LNCaP clone FGC (cell line): Measurements from ENCODE around the gene CRELD2.

Experiments used
- DNase-seq: peaks from one replicate; pipeline ENCODE4 v3.0.0-alpha.2; 2011; ENCODE audit warnings: low read depth
- H3K4me3 ChIP-seq: 2 replicates; pipeline ENCODE4 v1.5.1; 2011; ENCODE audit warnings: mild to moderate bottlenecking, low read depth, low read length, control low read depth
- TF ChIP-seq, protein P1 (sequence below): IDR thresholded peaks from 2 replicates; pipeline ENCODE4 v1.5.1; 2012; ENCODE audit warnings: mild to moderate bottlenecking; ENCODE audit not compliant: control insufficient read depth, insufficient read depth; ENCODE audit errors: extremely low read depth

Gene CRELD2

DNA sequence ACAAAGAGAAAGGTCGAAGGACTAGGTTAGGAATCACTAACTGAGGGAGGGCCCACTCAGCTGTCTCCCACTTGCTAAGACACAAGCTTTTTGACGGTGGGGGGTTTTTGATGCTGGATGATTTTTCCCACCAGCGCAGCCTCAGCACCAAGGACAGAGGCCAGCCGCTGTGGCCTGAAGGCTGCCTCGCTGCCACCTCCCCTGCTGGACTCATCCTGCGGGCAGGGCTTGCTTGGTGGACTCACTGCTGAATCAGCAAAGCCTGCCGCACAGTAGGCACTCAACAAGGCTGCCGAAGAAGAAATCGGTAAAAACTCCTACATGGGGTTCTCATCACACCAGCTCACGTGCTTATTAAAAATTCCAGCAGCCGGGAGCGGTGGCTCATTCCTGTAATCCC lies 2.8 kb upstream of the CRELD2 start:
- no peak overlapping the region for H3K4me3 ChIP-seq
- DNase-seq: no peak
- TF ChIP-seq, protein P1, sequence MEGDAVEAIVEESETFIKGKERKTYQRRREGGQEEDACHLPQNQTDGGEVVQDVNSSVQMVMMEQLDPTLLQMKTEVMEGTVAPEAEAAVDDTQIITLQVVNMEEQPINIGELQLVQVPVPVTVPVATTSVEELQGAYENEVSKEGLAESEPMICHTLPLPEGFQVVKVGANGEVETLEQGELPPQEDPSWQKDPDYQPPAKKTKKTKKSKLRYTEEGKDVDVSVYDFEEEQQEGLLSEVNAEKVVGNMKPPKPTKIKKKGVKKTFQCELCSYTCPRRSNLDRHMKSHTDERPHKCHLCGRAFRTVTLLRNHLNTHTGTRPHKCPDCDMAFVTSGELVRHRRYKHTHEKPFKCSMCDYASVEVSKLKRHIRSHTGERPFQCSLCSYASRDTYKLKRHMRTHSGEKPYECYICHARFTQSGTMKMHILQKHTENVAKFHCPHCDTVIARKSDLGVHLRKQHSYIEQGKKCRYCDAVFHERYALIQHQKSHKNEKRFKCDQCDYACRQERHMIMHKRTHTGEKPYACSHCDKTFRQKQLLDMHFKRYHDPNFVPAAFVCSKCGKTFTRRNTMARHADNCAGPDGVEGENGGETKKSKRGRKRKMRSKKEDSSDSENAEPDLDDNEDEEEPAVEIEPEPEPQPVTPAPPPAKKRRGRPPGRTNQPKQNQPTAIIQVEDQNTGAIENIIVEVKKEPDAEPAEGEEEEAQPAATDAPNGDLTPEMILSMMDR: no peak

DNA sequence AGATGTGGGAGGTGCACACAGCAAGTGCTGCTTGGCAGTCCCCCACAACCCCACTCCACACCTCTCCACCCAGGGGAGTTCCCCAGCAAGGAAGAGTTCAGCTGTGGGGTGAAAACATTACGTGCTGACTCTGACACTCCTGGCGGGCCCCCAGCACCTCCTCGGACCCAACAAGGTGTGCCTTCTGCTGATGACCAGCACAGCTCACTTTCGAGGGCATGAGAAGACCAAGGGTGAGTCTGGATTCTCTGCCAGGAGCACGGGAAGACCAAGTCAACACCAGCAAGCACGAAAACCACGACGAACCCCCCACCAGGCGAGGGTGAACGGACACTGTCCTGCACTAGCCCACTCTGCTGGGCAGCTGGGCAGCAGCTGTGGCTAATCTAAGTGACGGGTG lies 1.6 kb upstream of the CRELD2 start:
- DNase-seq: no peak
- TF ChIP-seq, protein P1: no peak
- peak overlapping the region; percentile 85 for H3K4me3 ChIP-seq

DNA sequence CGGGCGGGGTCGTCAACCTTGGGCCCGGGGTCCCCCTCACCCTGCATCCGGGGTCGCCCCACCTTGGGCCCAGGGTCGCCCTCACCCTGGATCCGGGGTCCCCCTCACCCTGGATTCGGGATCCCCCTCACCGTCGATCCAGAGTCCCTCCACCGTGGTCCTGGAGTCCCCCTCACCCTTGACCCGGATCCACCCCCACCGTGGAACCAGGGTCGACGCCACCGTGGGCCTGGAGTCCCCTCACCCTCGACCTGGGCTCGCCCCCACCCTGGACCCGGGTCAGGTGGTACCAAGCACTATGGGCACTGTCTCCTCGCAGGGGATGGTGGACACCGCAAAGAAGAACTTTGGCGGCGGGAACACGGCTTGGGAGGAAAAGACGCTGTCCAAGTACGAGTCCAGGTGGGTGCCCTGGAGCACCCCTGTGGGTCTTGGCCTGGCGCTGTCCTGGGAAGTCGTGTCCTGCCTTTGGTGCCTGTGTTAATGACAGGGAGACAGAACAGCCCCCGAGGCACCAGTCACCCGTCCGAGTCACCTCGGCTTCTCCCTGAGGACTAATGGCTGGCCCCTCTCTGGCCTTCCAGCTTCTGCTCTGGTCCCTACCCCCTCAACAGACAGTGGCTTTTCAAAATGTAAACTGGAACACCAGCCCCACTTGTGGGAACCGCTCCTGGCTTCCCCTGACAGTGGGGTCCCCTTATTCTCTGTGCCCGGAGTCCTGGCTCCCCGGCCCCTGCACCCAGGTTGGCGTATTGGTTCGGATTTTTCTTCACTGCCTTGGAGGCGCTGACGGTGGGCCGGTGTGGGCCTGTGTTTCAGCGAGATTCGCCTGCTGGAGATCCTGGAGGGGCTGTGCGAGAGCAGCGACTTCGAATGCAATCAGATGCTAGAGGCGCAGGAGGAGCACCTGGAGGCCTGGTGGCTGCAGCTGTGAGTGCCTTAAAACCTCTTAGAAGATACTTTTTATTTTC lies 762 bp downstream of the CRELD2 start:
- TF ChIP-seq, protein P1: no peak
- DNase-seq: no peak
- H3K4me3 ChIP-seq: peak overlapping the region; percentile 67

DNA sequence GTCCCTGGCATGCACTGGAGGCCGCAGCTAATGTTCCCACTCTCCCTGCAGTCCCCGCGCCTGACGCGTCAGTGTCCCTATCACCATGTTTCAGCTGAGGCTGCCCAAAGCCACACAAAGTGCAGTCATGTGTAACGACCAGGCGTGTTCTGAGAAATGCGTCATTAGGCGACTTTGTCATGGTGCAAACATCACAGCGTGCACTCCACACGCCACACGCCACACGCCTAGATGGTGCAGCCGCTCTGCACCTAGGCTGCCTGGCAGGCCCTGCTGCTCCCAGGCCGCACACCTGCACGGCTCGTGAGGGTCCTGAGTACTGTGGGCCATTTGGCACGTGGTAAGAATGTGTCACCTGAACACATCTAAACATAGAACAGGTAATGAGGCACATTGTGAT lies 2.4 kb downstream of the CRELD2 start:
- DNase-seq: no peak
- TF ChIP-seq, protein P1: no peak
- H3K4me3 ChIP-seq: no peak overlapping the region

DNA sequence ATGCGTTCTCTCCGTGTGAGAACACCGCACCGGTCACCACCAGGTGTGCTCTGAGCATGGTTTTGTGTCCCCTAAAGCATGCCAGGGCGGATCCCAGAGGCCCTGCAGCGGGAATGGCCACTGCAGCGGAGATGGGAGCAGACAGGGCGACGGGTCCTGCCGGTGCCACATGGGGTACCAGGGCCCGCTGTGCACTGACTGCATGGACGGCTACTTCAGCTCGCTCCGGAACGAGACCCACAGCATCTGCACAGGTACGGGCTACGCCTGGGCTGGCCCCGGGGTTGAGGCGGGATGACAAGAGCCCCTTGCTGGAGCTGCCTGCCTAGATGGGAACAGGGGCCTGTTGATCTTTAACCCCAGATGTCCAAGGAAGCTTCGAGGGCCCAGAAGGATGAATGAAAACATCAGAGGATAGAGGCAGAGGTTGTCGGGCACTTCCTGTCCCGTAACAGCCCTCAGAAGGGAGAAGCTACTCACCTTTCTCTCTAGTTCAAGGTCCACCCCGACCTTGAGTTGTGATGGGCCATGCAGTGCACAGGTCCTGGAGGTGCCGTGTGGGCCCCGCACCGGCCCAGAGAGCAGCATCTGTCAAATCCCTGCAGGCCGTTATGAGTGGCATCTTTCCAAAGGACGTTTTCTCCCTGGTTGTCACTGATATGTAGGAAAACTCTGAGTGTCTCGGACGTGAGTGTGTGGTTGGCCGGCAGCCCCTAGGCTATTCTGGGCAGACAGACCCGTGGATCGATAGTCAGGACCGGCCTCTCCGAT lies 3.3 kb downstream of the CRELD2 start:
- TF ChIP-seq, protein P1: no peak
- no peak overlapping the region for H3K4me3 ChIP-seq
- DNase-seq: no peak

DNA sequence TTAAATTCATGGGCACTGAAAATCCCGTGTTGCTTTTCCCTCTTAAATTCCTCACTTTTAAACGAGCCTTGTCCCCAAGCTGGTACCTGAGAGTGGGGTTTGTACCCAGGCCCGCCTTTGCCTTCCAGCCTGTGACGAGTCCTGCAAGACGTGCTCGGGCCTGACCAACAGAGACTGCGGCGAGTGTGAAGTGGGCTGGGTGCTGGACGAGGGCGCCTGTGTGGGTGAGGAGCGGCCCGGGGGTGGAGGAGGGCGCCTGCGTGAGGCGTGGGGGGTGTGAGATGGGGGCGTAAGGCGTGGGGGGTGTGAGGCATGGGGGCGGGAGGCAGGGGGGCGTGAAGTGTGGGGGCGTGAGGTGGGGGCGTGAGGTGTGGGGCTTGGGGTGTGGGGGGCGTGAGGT lies 4.0 kb downstream of the CRELD2 start:
- no peak for DNase-seq

More for the DNA sequence above, 4.0 kb downstream of the CRELD2 start:
- TF ChIP-seq, protein P1: no peak
- H3K4me3 ChIP-seq: no peak overlapping the region
